Uterus (tissue), 4 donors: Measurements from ENCODE around the gene NIN. TPM values are rescaled to one million over a fixed set of nuclear protein-coding genes. Genes with fewer than 3 reads are reported as not detected.
"Not testable (repeated sequence)": the region's sequence is repeated elsewhere in the genome, so short reads cannot be mapped to it uniquely, and the experiment has no call there.

ENCODE experiments used
- DNase-seq, 2 donors: peaks; one replicate each; pipeline ENCODE4 v3.0.0-alpha.2; 2019 to 2020
- H3K27ac ChIP-seq, 2 donors: fragments of 200-600 bp; sonication (generic); 1 replicate in 1 of 2; 2 replicates in 1 of 2; pipeline ENCODE4 v1.5.1; 2016 to 2018
- H3K27me3 ChIP-seq, 2 donors: fragments of 200-600 bp; sonication (generic); one replicate each; pipeline ENCODE4 v1.5.1; 2018 to 2019; ENCODE audit warnings: control low read depth in 1 of 2
- H3K36me3 ChIP-seq, 2 donors: fragments of 200-600 bp; sonication (generic); one replicate each; pipeline ENCODE4 v1.5.1; 2019; ENCODE audit warnings: control low read depth in 1 of 2
- H3K4me1 ChIP-seq, 2 donors: fragments of 200-600 bp; sonication (generic); one replicate each; pipeline ENCODE4 v1.5.1; 2018 to 2019; ENCODE audit warnings: control low read depth in 1 of 2
- H3K4me3 ChIP-seq, 2 donors: fragments of 200-600 bp; sonication (generic); 1 replicate in 1 of 2; 2 replicates in 1 of 2; pipeline ENCODE4 v1.5.1; 2018 to 2019; ENCODE audit warnings: mild to moderate bottlenecking in 1 of 2
- H3K9me3 ChIP-seq, 2 donors: fragments of 200-600 bp; sonication (generic); one replicate each; pipeline ENCODE4 v1.5.1; 2019; ENCODE audit warnings: control low read depth in 1 of 2
- POLR2A ChIP-seq, 2 donors: fragments of 450-650 bp; IDR thresholded peaks; one replicate each; pipeline ENCODE4 v1.6.1; 2016; ENCODE audit warnings: antibody characterized with exemption in 2 of 2, mild to moderate bottlenecking in 1 of 2, moderate library complexity in 1 of 2
- intact Hi-C: fragments of 100-400 bp; cut with DNase I; formaldehyde crosslinking; loops from one replicate; pipeline ENCODE4 v1.15.1; 2023; ENCODE audit warnings: low total_unique reads
- total RNA-seq, 4 donors: library from RNA; depleted of rRNA in 3 of 4; stranded (reverse); fragments of >200 nt in 3 of 4; gene quantifications; one replicate each; pipeline versions ENCODE4 v1.1.0 to v1.2.4, GENCODE V29; 2014 to 2023
- TF ChIP-seq, protein P1 (sequence below), 4 experiments: fragments of 200-600 bp in 2 of 4; fragments of 450-650 bp in 2 of 4; sonication (generic) in 2 of 4; IDR thresholded peaks; one replicate each; pipeline ENCODE4 v1.5.1; 2016 to 2019; ENCODE audit warnings: antibody characterized with exemption in 4 of 4, mild to moderate bottlenecking in 2 of 4, moderate library complexity in 1 of 4
- donor health status: DM: yes; HTN: yes; CAD: no.

The NIN gene
- total RNA-seq, 4 donors from 2014 or later = 8.8 to 45.6 (median 34.2) TPM

DNA sequence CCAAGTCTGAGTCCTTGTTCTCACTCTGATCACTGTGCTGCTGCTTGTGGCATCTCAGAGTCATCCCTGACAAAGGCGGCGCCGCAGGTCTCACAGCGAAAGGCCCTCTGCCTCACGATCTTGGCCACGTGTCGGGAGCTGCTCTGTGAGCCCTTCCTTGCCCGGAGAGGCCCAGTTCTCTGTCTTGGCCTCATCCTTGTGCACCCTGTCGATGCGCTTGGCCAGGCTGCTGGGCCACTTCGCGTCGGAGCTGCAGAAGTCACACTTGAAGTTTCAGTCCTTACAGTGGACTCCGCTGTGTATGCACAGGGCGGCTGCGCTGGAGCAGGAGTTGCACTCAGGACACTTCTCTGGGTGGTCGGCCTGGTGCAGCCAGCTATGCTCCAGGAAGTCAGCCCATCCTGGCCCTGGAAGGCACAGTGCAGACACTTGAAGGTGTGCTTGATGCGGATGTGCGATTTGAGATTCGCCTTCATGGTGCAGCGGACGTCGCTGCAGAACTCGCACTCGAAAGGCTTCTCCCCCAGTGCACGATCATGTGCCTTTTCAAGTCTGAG is 126.4 kb downstream of the NIN start:
- no peaks in the 10 kb centered on the region for H3K36me3 ChIP-seq
- H3K4me3 ChIP-seq = no peak overlapping the region
- DNase-seq = no peak
- H3K27me3 ChIP-seq = no peaks in the 10 kb centered on the region
- intact Hi-C loops = no loop called here
- H3K27ac ChIP-seq = no peak overlapping the region
- no peaks in the 10 kb centered on the region for H3K4me1 ChIP-seq
- TF ChIP-seq, protein P1, sequence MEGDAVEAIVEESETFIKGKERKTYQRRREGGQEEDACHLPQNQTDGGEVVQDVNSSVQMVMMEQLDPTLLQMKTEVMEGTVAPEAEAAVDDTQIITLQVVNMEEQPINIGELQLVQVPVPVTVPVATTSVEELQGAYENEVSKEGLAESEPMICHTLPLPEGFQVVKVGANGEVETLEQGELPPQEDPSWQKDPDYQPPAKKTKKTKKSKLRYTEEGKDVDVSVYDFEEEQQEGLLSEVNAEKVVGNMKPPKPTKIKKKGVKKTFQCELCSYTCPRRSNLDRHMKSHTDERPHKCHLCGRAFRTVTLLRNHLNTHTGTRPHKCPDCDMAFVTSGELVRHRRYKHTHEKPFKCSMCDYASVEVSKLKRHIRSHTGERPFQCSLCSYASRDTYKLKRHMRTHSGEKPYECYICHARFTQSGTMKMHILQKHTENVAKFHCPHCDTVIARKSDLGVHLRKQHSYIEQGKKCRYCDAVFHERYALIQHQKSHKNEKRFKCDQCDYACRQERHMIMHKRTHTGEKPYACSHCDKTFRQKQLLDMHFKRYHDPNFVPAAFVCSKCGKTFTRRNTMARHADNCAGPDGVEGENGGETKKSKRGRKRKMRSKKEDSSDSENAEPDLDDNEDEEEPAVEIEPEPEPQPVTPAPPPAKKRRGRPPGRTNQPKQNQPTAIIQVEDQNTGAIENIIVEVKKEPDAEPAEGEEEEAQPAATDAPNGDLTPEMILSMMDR (IDR thresholded peaks at IDR 0.05) = no peak
- no peak for TF ChIP-seq POLR2A (IDR thresholded peaks at IDR 0.05)
- no peaks in the 10 kb centered on the region for H3K9me3 ChIP-seq

DNA sequence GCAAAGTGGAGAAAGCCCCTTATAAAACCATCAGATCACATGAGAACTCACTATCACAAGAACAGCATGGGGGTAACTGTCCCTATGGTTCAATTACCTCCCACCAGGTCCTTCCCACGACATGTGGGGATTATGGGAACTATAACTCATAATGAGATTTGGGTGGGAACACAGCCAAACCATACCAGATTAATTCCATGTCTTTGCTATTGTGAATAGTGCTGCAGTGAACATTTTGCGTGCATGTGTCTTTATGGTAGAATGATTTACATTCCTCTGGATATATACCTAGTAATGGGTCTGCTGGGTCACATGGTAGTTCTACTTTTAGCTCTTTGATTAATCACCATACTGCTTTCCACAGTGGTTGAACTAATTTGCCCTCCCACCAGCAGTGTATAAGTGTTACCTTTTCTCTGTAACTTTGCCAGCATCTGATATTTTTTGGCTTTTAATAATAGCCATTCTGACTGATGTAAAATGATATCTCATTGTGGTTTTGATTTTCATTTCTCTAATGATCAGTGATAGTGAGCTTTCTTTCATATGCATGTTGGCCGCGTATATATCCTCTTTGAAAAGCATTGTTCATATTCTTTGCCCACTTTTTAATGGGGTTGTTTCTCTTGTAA is 133.2 kb downstream of the NIN start:
- Histone ChIP-seq H3K4me1 (no peaks in the 10 kb centered on the region), H3K4me3 (no peak overlapping the region), H3K27me3 (no peaks in the 10 kb centered on the region), H3K27ac (no peak overlapping the region), H3K36me3 (no peaks in the 10 kb centered on the region), H3K9me3 (no peaks in the 10 kb centered on the region)
- intact Hi-C loops = no loop called here
- no peak for TF ChIP-seq POLR2A (IDR thresholded peaks at IDR 0.05)
- TF ChIP-seq, protein P1 (IDR thresholded peaks at IDR 0.05) = no peak
- DNase-seq = no peak

GRCh38 chr14:50694260-50694659 is 136.7 kb downstream of the NIN start:
- H3K27ac ChIP-seq, H3K36me3 ChIP-seq, H3K27me3 ChIP-seq, DNase-seq, H3K9me3 ChIP-seq, H3K4me3 ChIP-seq, H3K4me1 ChIP-seq, intact Hi-C loops: not testable (repeated sequence)

- no peak overlapping the region for H3K4me3 ChIP-seq
- H3K9me3 ChIP-seq = no peaks in the 10 kb centered on the region
- H3K36me3 ChIP-seq = no peaks in the 10 kb centered on the region
- intact Hi-C loops = no loop called here
- DNase-seq = no peak
- no peaks in the 10 kb centered on the region for H3K4me1 ChIP-seq
- no peaks in the 10 kb centered on the region for H3K27me3 ChIP-seq
- TF ChIP-seq, protein P1 (IDR thresholded peaks at IDR 0.05) = no peak
- TF ChIP-seq POLR2A (IDR thresholded peaks at IDR 0.05) = no peak
- H3K27ac ChIP-seq = no peak overlapping the region
Observed at GRCh38 chr14:50688875-50689274, 142.1 kb downstream of the NIN start.

GRCh38 chr14:50679674-50680073 is 151.3 kb downstream of the NIN start:
- TF ChIP-seq POLR2A (IDR thresholded peaks at IDR 0.05) = no peak
- TF ChIP-seq, protein P1 (IDR thresholded peaks at IDR 0.05) = no peak

More at GRCh38 chr14:50679674-50680073, 151.3 kb downstream of the NIN start:
- Histone ChIP-seq H3K4me1 (no peaks in the 10 kb centered on the region), H3K4me3 (no peak overlapping the region), H3K9me3 (no peaks in the 10 kb centered on the region), H3K27me3 (no peaks in the 10 kb centered on the region), H3K27ac (no peak overlapping the region), H3K36me3 (no peaks in the 10 kb centered on the region)
- intact Hi-C loops = no loop called here
- DNase-seq = no peak
